IPS DF 4.7 (cell line): ENCODE results near the gene NEDD9.

Experiments
- DNase-seq: peaks from one replicate; pipeline ENCODE4 v3.0.0-alpha.2; 2013; ENCODE audit warnings: low spot score; ENCODE audit errors: extremely low read depth

NEDD9 gene

DNA sequence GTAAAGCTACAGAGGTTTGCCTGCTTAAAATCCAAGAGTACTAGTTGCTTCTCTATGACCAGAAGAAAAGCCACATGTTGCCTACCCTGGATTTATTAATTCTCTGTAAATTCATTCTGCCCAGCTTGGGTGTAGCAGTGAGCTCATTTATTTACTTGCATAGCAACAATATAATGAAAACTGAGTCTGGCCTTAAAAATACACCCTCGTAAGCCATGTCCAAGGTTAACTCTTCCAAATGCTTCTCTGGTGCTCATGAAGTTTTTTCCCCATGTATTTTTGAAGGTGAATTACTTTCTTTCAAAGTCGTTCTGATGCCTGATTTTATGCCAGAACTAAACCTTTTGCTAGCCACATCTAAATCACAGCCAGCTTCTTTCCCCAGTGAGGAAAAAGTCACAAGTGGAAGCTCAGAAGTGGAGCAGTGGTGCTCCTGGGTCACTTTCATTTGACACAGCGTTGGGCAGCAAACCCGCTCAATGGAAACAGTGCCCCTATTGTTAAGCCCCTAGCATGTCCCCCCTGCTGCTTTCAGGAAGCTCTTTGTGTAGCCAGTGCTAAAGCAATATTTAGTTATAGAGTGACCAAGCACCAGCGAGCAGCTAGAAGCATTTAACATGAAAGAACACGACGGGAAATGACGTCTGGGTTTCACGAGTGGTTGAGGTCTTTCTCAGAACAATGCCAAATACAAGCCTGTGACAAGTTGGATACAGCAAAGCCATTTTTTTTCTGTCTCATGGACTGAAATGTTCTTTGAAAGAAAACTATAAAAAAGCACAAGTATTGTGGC lies 29.8 kb downstream of the NEDD9 start:
- no peak for DNase-seq

GRCh38 chr6:11201772-11202512 lies 30.5 kb downstream of the NEDD9 start:
- no peak for DNase-seq

DNA sequence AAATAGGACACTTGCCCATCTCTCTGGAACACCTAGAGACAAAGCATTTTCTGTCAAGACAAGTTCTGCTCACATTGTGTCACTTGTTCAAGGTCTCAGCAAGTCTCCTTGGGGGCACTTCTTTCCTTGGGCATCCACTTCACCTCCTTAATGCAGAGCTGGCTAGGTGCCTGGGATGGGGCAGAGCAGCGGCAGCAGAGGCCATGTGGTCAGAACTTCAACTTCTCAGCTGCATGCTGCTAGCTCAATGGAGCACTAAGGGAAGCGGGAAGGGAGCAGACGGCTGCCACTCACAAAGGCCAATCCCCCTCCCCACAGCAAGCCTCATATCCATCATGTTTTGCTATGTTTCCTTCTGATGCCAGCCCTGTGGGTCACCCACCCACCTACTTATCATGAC lies 31.5 kb downstream of the NEDD9 start:
- DNase-seq = no peak

DNA sequence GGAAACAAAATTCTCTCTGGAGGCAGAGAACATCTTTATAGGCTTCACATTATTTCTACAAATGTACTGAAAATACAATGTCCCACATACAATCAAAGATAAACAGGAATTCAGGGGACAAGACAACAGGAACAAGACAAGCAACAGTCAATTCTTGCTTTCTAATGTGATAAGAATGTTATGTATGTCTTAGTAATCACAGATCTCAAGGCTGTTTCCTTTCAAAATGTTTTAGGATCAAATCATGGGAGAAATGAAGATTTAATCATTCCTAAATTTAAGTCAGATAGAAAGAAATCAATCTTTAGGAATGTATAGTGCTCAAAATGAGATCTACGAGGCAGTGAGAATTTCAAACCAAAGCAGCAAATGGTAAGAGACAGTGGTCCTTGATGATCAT lies 32.1 kb downstream of the NEDD9 start:
- no peak for DNase-seq

GRCh38 chr6:11198663-11199603 lies 33.5 kb downstream of the NEDD9 start:
- DNase-seq = no peak

GRCh38 chr6:11197850-11198249 lies 34.6 kb downstream of the NEDD9 start:
- DNase-seq = no peak

DNA sequence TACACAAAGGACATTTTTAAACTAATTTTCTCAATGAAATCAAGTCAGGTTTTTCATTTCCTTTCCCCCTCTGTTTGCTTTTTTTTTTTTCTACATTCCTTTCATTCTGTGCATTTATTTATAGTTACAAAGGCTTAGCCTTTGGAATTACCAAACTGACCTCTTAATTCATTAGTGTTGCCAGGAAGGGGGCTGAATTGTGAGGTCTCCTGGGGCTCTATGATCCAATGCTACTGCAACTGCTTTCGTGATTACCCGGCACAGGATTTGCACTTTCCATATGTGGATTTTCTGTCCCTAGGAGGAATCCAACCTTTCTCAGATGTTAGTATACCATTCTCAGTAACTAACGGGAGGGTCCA lies 35.3 kb downstream of the NEDD9 start:
- DNase-seq = no peak

- DNase-seq = no peak
These were observed 35.8 kb downstream of the NEDD9 start for GRCh38 chr6:11196511-11197174.

DNA sequence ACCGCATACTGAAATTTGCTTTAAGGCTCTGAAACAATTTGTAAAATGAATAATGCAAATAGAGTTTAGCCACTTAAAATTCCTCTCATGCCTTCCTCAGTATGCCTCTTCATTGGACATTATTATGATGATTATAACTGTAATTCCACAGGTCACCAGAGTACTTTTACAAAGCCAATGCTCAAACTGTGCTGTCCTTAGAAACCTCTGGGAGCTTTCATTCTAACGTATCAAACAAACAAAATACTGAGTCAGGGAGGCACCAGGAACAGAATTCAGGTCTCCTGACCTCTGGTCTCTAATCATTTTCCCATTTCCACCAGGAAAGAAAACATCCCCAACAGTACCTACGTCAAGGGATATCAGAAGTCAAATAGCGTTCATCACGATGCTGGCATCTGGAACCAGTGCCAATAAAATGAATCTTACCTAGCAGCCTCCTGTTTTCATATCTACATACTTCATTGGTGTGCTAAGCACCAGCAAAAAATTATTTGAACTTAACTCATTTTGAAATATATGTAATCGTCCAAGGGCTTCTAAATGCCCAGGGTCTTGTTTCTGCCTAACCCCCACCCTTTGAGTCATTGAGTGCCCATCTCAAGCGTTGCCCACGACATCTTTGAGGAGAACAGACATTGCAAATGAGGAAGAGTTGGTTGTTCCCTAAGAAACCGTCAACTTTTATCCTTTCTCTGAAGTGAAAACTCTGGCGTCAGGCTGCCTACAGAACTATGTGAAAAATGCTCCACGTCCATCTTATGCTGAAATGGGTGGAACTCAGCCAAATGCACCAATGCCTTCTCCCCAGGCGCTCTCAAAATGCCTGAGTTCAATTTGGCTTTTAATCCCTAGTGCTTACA lies 37.9 kb downstream of the NEDD9 start:
- DNase-seq = no peak

GRCh38 chr6:11193434-11193833 lies 39.0 kb downstream of the NEDD9 start:
- DNase-seq = no peak

GRCh38 chr6:11192167-11192566 lies 40.3 kb downstream of the NEDD9 start:
- no peak for DNase-seq

DNA sequence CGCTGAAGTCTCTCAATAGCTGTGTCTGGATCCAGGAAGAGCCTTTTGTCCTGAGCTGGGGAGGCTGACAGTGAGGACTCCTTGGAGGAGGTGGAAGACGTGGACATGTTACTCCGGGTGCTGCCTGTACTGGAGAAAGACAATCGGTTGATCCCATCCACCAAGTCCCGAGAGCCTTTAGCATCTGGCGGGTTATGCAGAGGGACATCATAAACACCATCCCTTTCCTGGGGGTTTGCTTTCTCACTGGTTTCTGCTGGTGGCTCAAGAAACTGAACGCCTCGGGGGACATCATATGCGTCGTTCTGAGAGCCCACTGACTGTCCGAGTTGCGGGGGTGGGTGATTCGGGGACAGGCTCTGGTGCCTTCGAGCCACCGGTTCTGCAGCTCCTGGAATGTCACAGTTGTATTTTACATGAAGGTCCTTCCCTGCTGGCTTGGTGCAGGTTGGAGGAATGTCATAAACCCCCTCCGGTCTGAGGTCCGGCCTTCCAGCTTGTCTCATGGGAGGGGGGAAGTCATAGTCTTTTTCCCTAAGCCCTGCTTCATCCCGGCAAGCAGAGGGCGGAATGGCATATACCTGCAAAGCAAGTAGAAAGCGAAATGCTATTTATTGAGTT lies 41.7 kb downstream of the NEDD9 start:
- no peak for DNase-seq

DNA sequence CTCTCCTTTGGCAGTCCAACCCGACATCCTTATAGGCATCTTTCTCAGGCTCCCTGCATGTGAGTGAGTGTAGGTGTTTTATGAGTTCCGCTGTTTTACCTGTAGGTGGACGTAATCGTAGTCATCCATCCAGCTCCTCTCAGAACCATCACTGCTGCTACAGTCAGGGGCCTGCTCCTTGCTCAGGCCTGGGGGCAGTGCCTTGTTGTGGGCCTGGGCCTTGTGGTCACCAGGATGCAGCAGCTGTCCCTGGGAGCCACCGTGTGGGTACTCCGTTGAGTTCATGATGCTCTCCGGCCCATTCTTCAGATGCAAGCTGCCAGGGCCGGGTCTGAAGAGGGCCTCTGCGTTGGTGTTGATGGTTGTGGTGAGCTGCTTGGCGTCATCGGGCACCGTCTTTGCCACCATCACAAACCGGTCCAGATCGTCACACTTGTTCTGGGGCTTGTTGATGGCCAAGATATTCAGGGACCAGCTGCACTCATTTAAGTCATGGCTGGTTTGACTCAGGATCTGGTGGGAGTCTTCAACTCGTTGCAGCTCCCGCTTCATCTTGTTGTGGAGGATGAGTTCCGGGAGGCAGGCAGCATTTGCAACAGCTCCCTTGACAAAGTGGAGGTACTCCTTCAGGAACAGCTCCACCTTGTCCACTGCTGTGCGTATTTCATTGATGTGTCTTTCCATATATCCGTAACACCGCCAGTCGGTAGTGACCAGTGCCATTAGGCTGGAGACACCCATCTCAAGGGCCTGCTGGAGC lies 42.4 kb downstream of the NEDD9 start:
- DNase-seq = no peak

DNA sequence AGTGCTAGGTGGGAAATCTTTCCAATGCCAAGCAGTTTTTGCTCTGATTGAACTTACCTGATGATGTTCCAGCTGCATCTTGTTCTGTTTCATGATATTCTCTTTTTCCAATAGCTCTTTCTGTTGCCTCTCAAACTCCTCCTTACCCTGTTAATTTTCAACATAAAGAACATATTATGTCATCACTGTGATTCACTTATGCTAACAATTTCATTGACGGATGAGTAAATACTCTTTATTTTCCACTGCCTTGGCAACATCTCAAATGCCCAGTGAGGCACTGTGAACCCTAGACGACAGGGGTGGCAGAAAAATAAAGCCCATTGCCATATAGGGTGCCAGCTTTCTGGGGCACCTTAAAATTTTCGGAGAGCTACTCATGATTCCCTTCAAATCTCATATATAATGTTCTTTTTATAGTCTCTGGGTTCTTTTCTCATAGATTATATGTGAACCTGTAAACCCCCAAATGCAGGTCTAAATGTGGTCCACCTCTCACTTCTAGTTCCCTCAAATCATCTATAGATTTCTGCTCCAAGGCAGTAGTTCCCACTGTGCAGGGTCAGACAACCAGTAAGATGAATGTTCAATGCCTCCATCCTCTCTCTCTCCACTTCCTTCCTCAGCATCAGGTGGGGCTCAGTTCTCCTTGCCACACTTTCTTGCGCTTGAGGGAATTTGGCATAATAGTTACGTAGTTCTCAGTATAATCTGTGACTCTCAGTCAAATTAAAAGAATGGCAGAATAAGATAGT lies 44.1 kb downstream of the NEDD9 start:
- no peak for DNase-seq

GRCh38 chr6:11187301-11187700 lies 45.2 kb downstream of the NEDD9 start:
- no peak for DNase-seq

GRCh38 chr6:11185204-11185842 lies 47.1 kb downstream of the NEDD9 start:
- no peak for DNase-seq

DNA sequence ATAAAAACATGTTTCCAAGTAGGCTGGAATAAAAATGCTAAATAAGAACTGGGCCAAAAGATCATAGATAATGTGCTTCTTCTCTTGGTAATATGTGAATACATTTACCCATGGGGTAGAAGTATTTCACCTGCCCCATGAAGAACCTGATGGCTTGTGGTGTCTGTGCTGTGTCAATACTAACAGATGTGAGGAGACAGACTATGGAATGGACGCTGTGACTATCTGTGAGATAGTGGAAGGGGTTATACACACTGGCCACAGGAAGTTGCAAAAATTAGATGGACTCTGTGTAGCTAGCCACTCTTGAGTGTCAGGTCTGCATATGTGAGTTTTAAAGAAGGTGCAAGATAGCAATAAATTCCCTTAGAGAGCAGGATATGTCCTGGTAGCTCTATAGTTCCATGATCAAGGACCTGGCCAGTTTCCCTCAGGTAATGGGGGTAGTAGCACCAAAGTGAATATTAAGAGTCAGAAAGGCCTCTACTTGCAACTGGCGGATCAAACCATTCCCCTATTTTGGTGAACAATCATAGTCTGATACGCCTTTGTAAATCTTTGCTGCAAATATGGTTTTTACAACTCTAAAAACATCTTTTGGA lies 48.6 kb downstream of the NEDD9 start:
- no peak for DNase-seq
